Muscle of leg (tissue), 11 donors: ENCODE results near the gene HERPUD2. TPM values are rescaled to one million over a fixed set of nuclear protein-coding genes. Genes with fewer than 3 reads are reported as not detected.
A peak's percentile ranks its signal among the peaks of the same experiment; 100 is the strongest.

ENCODE experiments used
- DNase-seq: peaks from one replicate; pipeline ENCODE4 v3.0.0; 2013
- H3K27ac ChIP-seq: one replicate; pipeline ENCODE4 v1.5.1; 2013; ENCODE audit warnings: mild to moderate bottlenecking, low read length, control low read depth
- H3K27me3 ChIP-seq: one replicate; pipeline ENCODE4 v1.6.1; 2013; ENCODE audit warnings: low read length; ENCODE audit not compliant: control insufficient read depth, insufficient read depth
- H3K36me3 ChIP-seq: one replicate; pipeline ENCODE4 v1.6.1; 2013; ENCODE audit warnings: low read length; ENCODE audit not compliant: control insufficient read depth, insufficient read depth
- H3K4me1 ChIP-seq: one replicate; pipeline ENCODE4 v1.6.1; 2013; ENCODE audit warnings: low read length; ENCODE audit not compliant: control insufficient read depth, insufficient read depth
- H3K4me3 ChIP-seq: one replicate; pipeline ENCODE4 v1.5.1; 2013; ENCODE audit warnings: low read length, control low read depth
- H3K9me3 ChIP-seq: replicated peaks from 2 replicates; pipeline ENCODE4 v1.6.1; 2013; ENCODE audit warnings: low read depth, low read length; ENCODE audit not compliant: control insufficient read depth
- WGBS: methylation state at CpG from one replicate; pipeline ENCODE4 v1.1.5; 2013; ENCODE audit warnings: missing lambda C conversion rate; ENCODE audit not compliant: insufficient coverage; 5-methylcytosine and 5-hydroxymethylcytosine counted together
- polyA plus RNA-seq, 8 donors: library from polyadenylated mRNA; unstranded; fragments of 120-200 nt; gene quantifications; one replicate each; pipeline versions ENCODE4 v1.2.1 to v1.2.3, GENCODE V29; 2013; ENCODE audit warnings: inconsistent platforms in 1 of 8, low replicate concordance in 1 of 8; ENCODE audit not compliant: insufficient read length in 8 of 8, insufficient read depth in 1 of 8
- total RNA-seq: library from RNA; stranded (reverse); fragments of 120-200 nt; gene quantifications from one replicate; pipeline ENCODE4 v1.2.4, GENCODE V29; 2013

The HERPUD2 gene
- total and polyA plus RNA-seq, 9 donors: 15.1 to 27.0 (median 22.3) TPM

- H3K27ac ChIP-seq: peak overlapping the region; percentile 88
- H3K36me3 ChIP-seq: no peaks in the 10 kb centered on the region
- H3K4me1 ChIP-seq: peaks cover 28% of the 10 kb centered on the region
- H3K27me3 ChIP-seq: no peaks in the 10 kb centered on the region
- H3K9me3 ChIP-seq: no peaks in the 10 kb centered on the region
- no CpG with 5 or more reads among the region's 5 CpGs for WGBS
- H3K4me3 ChIP-seq: peak overlapping the region; percentile 29
- DNase-seq: peak; percentile 88
Measured at GRCh38 chr7:35716038-35716803, 21.3 kb upstream of the HERPUD2 start.

GRCh38 chr7:35714862-35715261 is 19.9 kb upstream of the HERPUD2 start:
- Histone ChIP-seq H3K36me3 (no peaks in the 10 kb centered on the region), H3K4me3 (no peak overlapping the region), H3K9me3 (no peaks in the 10 kb centered on the region), H3K27ac (no peak overlapping the region), H3K4me1 (peaks cover 22% of the 10 kb centered on the region), H3K27me3 (no peaks in the 10 kb centered on the region)
- no peak for DNase-seq
- no CpG with 5 or more reads among the region's 1 CpG for WGBS

- H3K36me3 ChIP-seq: no peaks in the 10 kb centered on the region
Measured at GRCh38 chr7:35714407-35714806, 19.5 kb upstream of the HERPUD2 start.

GRCh38 chr7:35712563-35713226 is 17.8 kb upstream of the HERPUD2 start:
- Histone ChIP-seq H3K27ac (no peak overlapping the region), H3K4me1 (peaks cover 15% of the 10 kb centered on the region), H3K36me3 (no peaks in the 10 kb centered on the region), H3K27me3 (no peaks in the 10 kb centered on the region), H3K4me3 (no peak overlapping the region), H3K9me3 (no peaks in the 10 kb centered on the region)
- DNase-seq: no peak
- WGBS: 100% methylated on average over 1 of the region's 7 CpGs

More at GRCh38 chr7:35714407-35714806, 19.5 kb upstream of the HERPUD2 start:
- peaks cover 19% of the 10 kb centered on the region for H3K4me1 ChIP-seq
- no peak overlapping the region for H3K27ac ChIP-seq
- WGBS: 80% methylated on average over 1 of the region's 1 CpG
- H3K27me3 ChIP-seq: no peaks in the 10 kb centered on the region
- H3K4me3 ChIP-seq: no peak overlapping the region
- no peak for DNase-seq
- no peaks in the 10 kb centered on the region for H3K9me3 ChIP-seq

DNA sequence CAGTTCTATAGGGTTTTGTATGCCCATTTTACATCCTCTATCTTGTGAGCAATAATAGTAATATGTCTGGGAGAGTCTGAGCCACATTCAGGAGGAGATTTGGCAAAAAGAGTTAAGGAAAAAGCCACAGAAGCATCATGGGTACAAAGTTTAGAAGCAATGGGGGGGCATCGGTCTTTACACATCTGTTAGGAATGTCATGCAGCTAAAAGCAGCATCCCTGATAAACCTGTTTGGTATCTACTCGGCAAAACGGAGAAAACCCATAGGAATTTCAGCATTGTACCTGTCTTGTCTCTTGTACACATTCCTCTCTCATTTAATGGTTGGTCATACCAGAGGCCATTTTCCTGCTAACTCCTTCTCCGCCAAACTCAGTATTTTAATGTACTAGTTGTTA is 12.5 kb upstream of the HERPUD2 start:
- Histone ChIP-seq H3K4me1 (peaks cover 2% of the 10 kb centered on the region), H3K4me3 (no peak overlapping the region), H3K27ac (no peak overlapping the region), H3K9me3 (no peaks in the 10 kb centered on the region), H3K27me3 (no peaks in the 10 kb centered on the region), H3K36me3 (no peaks in the 10 kb centered on the region)
- no peak for DNase-seq
- WGBS: 60% methylated on average over 2 of the region's 4 CpGs

- Histone ChIP-seq H3K36me3 (no peaks in the 10 kb centered on the region), H3K27me3 (no peaks in the 10 kb centered on the region), H3K27ac (no peak overlapping the region), H3K4me3 (no peak overlapping the region), H3K4me1 (peaks cover 2% of the 10 kb centered on the region), H3K9me3 (no peaks in the 10 kb centered on the region)
- peak; percentile 38 for DNase-seq
Measured at GRCh38 chr7:35705932-35706461, 11.1 kb upstream of the HERPUD2 start.

DNA sequence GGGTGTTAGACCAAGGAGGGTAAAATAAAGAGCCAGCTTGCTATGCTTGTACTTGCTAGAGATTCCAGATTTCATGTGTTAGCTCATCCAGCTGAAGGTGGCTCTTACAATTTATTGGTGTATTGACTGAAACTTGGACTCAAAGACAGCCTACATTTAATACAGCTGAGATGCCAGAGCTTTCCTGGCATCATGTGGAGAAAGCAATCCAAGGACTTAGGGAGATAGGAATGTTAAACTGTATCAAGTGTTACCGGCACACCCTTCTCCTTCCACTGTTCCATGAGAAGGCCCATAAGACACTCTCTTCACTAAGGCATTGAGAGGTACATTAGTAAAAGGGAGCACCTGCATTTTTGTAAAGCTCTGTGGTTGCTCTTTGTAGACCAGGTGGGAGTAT is 9.3 kb upstream of the HERPUD2 start:
- no peaks in the 10 kb centered on the region for H3K9me3 ChIP-seq
- no CpG with 5 or more reads among the region's 1 CpG for WGBS

GRCh38 chr7:35702541-35702940 is 7.6 kb upstream of the HERPUD2 start:
- no peaks in the 10 kb centered on the region for H3K9me3 ChIP-seq
- H3K27ac ChIP-seq: no peak overlapping the region
- no peak overlapping the region for H3K4me3 ChIP-seq
- WGBS: 86% methylated on average over 3 of the region's 4 CpGs
- peaks cover 5% of the 10 kb centered on the region for H3K4me1 ChIP-seq
- no peaks in the 10 kb centered on the region for H3K27me3 ChIP-seq
- H3K36me3 ChIP-seq: no peaks in the 10 kb centered on the region
- DNase-seq: no peak

More for the DNA sequence above, 9.3 kb upstream of the HERPUD2 start:
- Histone ChIP-seq H3K27ac (no peak overlapping the region), H3K36me3 (no peaks in the 10 kb centered on the region), H3K4me3 (no peak overlapping the region), H3K4me1 (peaks cover 2% of the 10 kb centered on the region), H3K27me3 (no peaks in the 10 kb centered on the region)
- DNase-seq: peak; percentile 24

- Histone ChIP-seq H3K27ac (no peak overlapping the region), H3K4me1 (peaks cover 9% of the 10 kb centered on the region), H3K9me3 (no peaks in the 10 kb centered on the region), H3K36me3 (peaks cover 5% of the 10 kb centered on the region), H3K27me3 (no peaks in the 10 kb centered on the region), H3K4me3 (no peak overlapping the region)
- DNase-seq: no peak
- 100% methylated on average over 1 of the region's 1 CpG for WGBS
Measured at GRCh38 chr7:35701287-35701900, 6.5 kb upstream of the HERPUD2 start.

GRCh38 chr7:35700865-35701264 is 5.9 kb upstream of the HERPUD2 start:
- Histone ChIP-seq H3K27me3 (no peaks in the 10 kb centered on the region), H3K9me3 (no peaks in the 10 kb centered on the region), H3K4me1 (peaks cover 13% of the 10 kb centered on the region), H3K4me3 (no peak overlapping the region), H3K27ac (no peak overlapping the region), H3K36me3 (peaks cover 5% of the 10 kb centered on the region)
- WGBS: no CpG with 5 or more reads among the region's 2 CpGs
- DNase-seq: no peak
